PC-9 (cell line): Measurements from ENCODE around the gene ARHGEF33. TPM values are rescaled to one million over a fixed set of nuclear protein-coding genes. Genes with fewer than 3 reads are reported as not detected.

Experiments used
- BruUV-seq: library from RNA; stranded (reverse); fragments of 400-500 nt; replicated peaks from 2 replicates; lab custom pipeline; 2021; lab: Mats Ljungman, UMichigan
- CTCF ChIA-PET: fragments of 300-600 bp; sonication (Branson Sonifier 250); formaldehyde crosslinking; loops from one replicate; lab custom pipeline; 2022; ENCODE audit warnings: antibody characterized with exemption; lab: Charles Lee
- POLR2A ChIA-PET: fragments of 300-600 bp; sonication (Branson Sonifier 250); formaldehyde crosslinking; loops from one replicate; lab custom pipeline; 2022; ENCODE audit warnings: antibody characterized with exemption; ENCODE audit not compliant: unreplicated experiment; lab: Charles Lee
- DNase-seq, 2 experiments: peaks; one replicate each; pipeline versions ENCODE4 v3.0.0 to v3.0.0-alpha.2; 2015 to 2022; ENCODE audit warnings: mixed read lengths in 1 of 2
- H2AFZ ChIP-seq: fragments of 200-600 bp; sonication (generic); 2 replicates; pipeline ENCODE4 v1.8.1; 2017; ENCODE audit warnings: antibody characterized with exemption
- H3F3A ChIP-seq: fragments of 200-600 bp; sonication (generic); 2 replicates; pipeline ENCODE4 v1.8.1; 2017; ENCODE audit warnings: antibody characterized with exemption, mild to moderate bottlenecking, low read depth; ENCODE audit not compliant: insufficient read depth
- H3K27ac ChIP-seq: fragments of 200-600 bp; sonication (generic); 2 replicates; pipeline ENCODE4 v1.6.1; 2016; ENCODE audit warnings: mixed run types
- H3K27me3 ChIP-seq: fragments of 200-600 bp; sonication (generic); 2 replicates; pipeline ENCODE4 v1.6.1; 2016; ENCODE audit warnings: low read depth, mixed run types; ENCODE audit not compliant: insufficient read depth
- H3K36me3 ChIP-seq: fragments of 200-600 bp; sonication (generic); 2 replicates; pipeline ENCODE4 v1.6.1; 2016; ENCODE audit warnings: low read depth, mixed run types
- H3K4me1 ChIP-seq: fragments of 200-600 bp; sonication (generic); replicated peaks from 2 replicates; pipeline ENCODE4 v1.6.1; 2016; ENCODE audit warnings: mixed run types; ENCODE audit not compliant: insufficient read depth
- H3K4me2 ChIP-seq: fragments of 200-600 bp; sonication (generic); 2 replicates; pipeline ENCODE4 v1.6.1; 2017; ENCODE audit warnings: mixed run types
- H3K4me3 ChIP-seq: fragments of 200-600 bp; sonication (generic); 2 replicates; pipeline ENCODE4 v1.6.1; 2016; ENCODE audit warnings: mixed run types
- H3K79me2 ChIP-seq: fragments of 200-600 bp; sonication (generic); 2 replicates; pipeline ENCODE4 v1.6.1; 2017; ENCODE audit warnings: low read depth, mixed run types
- H3K9me2 ChIP-seq: fragments of 200-600 bp; sonication (generic); 2 replicates; pipeline ENCODE4 v1.8.1; 2017; ENCODE audit warnings: mild to moderate bottlenecking; ENCODE audit not compliant: insufficient read depth
- H3K9me3 ChIP-seq: fragments of 200-600 bp; sonication (generic); 2 replicates; pipeline ENCODE4 v1.8.1; 2016; ENCODE audit warnings: low read depth; ENCODE audit not compliant: insufficient read depth
- H4K20me1 ChIP-seq: fragments of 200-600 bp; sonication (generic); 2 replicates; pipeline ENCODE4 v1.8.1; 2017; ENCODE audit not compliant: insufficient read depth
- EZH2 ChIP-seq: fragments of 200-600 bp; sonication (generic); IDR thresholded peaks from 2 replicates; pipeline ENCODE4 v1.8.0; 2017; ENCODE audit warnings: antibody characterized with exemption, low read depth
- intact Hi-C: fragments of 100-400 bp; cut with micrococcal nuclease; formaldehyde crosslinking; loops from one replicate; pipeline ENCODE4 v1.10.0; 2022; ENCODE audit not compliant: unreplicated experiment
- total RNA-seq: library from RNA; stranded (reverse); gene quantifications from 2 replicates; pipeline ENCODE4 v1.2.3, GENCODE V29; 2021
- TF ChIP-seq, protein P1 (sequence below): fragments of 200-600 bp; sonication (generic); conservative IDR thresholded peaks from 2 replicates; pipeline ENCODE4 v1.6.1; 2017; ENCODE audit warnings: mixed run types, antibody characterized with exemption, mild to moderate bottlenecking, moderate library complexity

Gene ARHGEF33
- total RNA-seq, 1 experiment from 2014 or later: 1.0 TPM

- Histone ChIP-seq H2AFZ (no peak overlapping the region), H4K20me1 (no peaks in the 10 kb centered on the region), H3F3A (no peaks in the 10 kb centered on the region; the same call in 1 of the 2 replicates), H3K79me2 (no peaks in the 10 kb centered on the region), H3K9me3 (no peaks in the 10 kb centered on the region), H3K4me2 (no peak overlapping the region), H3K4me3 (no peak overlapping the region), H3K36me3 (peaks cover 10% of the 10 kb centered on the region; the same call in 1 of the 2 replicates), H3K27me3 (no peaks in the 10 kb centered on the region), H3K27ac (no peak overlapping the region), H3K9me2 (no peaks in the 10 kb centered on the region), H3K4me1 (no peaks in the 10 kb centered on the region)
- ChIA-PET CTCF (interaction anchor here (1.5 kb wide), 1 partner anchor 41 kb away, joined by 6 read pairs; no protein-coding TSS in a partner anchor), POLR2A (no interaction called here)
- DNase-seq: no peak
- no TSS peak for BruUV-seq
- no peak for TF ChIP-seq EZH2
- TF ChIP-seq, protein P1, sequence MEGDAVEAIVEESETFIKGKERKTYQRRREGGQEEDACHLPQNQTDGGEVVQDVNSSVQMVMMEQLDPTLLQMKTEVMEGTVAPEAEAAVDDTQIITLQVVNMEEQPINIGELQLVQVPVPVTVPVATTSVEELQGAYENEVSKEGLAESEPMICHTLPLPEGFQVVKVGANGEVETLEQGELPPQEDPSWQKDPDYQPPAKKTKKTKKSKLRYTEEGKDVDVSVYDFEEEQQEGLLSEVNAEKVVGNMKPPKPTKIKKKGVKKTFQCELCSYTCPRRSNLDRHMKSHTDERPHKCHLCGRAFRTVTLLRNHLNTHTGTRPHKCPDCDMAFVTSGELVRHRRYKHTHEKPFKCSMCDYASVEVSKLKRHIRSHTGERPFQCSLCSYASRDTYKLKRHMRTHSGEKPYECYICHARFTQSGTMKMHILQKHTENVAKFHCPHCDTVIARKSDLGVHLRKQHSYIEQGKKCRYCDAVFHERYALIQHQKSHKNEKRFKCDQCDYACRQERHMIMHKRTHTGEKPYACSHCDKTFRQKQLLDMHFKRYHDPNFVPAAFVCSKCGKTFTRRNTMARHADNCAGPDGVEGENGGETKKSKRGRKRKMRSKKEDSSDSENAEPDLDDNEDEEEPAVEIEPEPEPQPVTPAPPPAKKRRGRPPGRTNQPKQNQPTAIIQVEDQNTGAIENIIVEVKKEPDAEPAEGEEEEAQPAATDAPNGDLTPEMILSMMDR: no peak
- intact Hi-C loops: no loop called here
These were observed 99.0 kb downstream of the ARHGEF33 start for GRCh38 chr2:38988716-38989115.

DNA sequence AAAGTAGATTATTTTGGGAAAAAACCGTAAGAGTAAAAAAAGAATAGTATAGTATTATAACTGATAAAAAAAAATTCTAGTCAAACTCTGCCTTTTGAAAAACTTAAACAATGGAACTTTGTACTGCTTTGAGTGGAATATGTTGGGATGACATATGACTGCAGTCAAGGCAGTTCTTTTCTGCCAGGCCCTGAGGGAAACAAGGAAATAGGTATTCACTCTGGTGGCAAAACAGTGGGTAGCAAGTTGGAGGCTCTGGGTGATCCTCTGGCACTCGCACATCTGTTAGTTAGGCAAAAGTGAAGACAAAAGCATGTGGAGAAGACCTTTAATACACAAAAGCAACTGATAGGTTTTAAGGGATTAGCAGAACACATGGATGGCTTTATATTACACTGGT, 102.2 kb downstream of the ARHGEF33 start:
- Histone ChIP-seq H3K27ac (no peak overlapping the region), H3K4me1 (no peaks in the 10 kb centered on the region), H3K4me2 (no peak overlapping the region), H2AFZ (no peak overlapping the region), H4K20me1 (no peaks in the 10 kb centered on the region), H3K36me3 (peaks cover 36% of the 10 kb centered on the region), H3K27me3 (no peaks in the 10 kb centered on the region), H3K9me3 (no peaks in the 10 kb centered on the region), H3K4me3 (no peak overlapping the region), H3F3A (peaks cover 3% of the 10 kb centered on the region; the same call in 1 of the 2 replicates), H3K79me2 (no peaks in the 10 kb centered on the region), H3K9me2 (no peaks in the 10 kb centered on the region)
- TF ChIP-seq EZH2: no peak
- TF ChIP-seq, protein P1: no peak
- intact Hi-C loops: no loop called here
- DNase-seq: no peak
- no TSS peak for BruUV-seq
- ChIA-PET CTCF (no interaction called here), POLR2A (no interaction called here)

DNA sequence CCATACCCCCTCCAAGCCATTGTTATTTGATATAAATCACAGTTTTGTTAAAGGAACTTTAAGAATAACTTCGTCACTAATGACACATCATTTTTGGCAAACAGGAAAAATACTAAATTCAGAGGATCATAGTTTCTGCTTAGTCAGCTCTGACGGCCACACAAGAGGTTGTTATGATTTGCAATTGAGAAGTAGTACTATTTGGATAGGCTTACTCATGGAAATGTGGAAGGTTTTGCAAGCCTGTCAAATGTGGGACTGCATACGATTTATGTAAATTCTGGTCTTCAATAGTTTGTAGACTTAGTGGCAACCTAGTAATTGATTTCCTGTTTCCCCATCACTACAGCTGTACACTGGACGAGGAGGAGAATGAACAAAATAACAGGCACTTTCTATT, 108.1 kb downstream of the ARHGEF33 start:
- H3K36me3 ChIP-seq: peaks cover 44% of the 10 kb centered on the region

More for the DNA sequence above, 108.1 kb downstream of the ARHGEF33 start:
- 0 out of 2 replicates have a peak, but pooled peaks cover 3% of the 10 kb centered on the region for H3F3A ChIP-seq
- no peak overlapping the region for H2AFZ ChIP-seq
- H3K79me2 ChIP-seq: no peaks in the 10 kb centered on the region
- no peaks in the 10 kb centered on the region for H3K9me2 ChIP-seq
- no peaks in the 10 kb centered on the region for H3K9me3 ChIP-seq
- no peaks in the 10 kb centered on the region; the same call in 1 of the 2 replicates for H4K20me1 ChIP-seq
- no peak overlapping the region for H3K27ac ChIP-seq
- H3K4me3 ChIP-seq: no peak overlapping the region
- H3K4me2 ChIP-seq: no peak overlapping the region
- no peak for TF ChIP-seq EZH2
- no peaks in the 10 kb centered on the region for H3K27me3 ChIP-seq
- POLR2A ChIA-PET: interaction anchor here (0.6 kb wide), 1 partner anchor 139 kb away, joined by 5 read pairs; no protein-coding TSS in a partner anchor
- intact Hi-C loops: no loop called here
- H3K4me1 ChIP-seq: no peaks in the 10 kb centered on the region
- BruUV-seq: no TSS peak
- CTCF ChIA-PET: no interaction called here
- DNase-seq: no peak
